ENCODE measurements around the gene KCNH2.

GRCh38 chr7:150999497-151000230, 21.5 kb upstream of the KCNH2 start:
- TF ChIP-seq POLR2AphosphoS5 (IDR thresholded peaks at IDR 0.05; ENCODE audit: low read depth, low read length), result no peak
- no peak for TF ChIP-seq TAF1 (IDR thresholded peaks at IDR 0.05; ENCODE audit: low read depth, low read length)
- TF ChIP-seq POLR2A (IDR thresholded peaks at IDR 0.05; ENCODE audit: low read depth, low read length), result no peak
- no peak for TF ChIP-seq PAX5 (IDR thresholded peaks at IDR 0.05; ENCODE audit: insufficient read depth, low read length, severe bottlenecking)
- no peak for TF ChIP-seq SPI1 (IDR thresholded peaks at IDR 0.05; ENCODE audit: low read depth, low read length)
